GM23338 (cell line): ENCODE measurements around the gene PRODH2. TPM values are rescaled to one million over a fixed set of nuclear protein-coding genes. Genes with fewer than 3 reads are reported as not detected.
A peak's percentile ranks its signal among the peaks of the same experiment; 100 is the strongest.

Experiments
- ATAC-seq: fragments of 200-7000 bp; cut with Tn5 transposase; 3 replicates; pipeline ENCODE4 v1.9.1; 2020
- DNase-seq: peaks from one replicate; pipeline ENCODE4 v3.0.0-alpha.2; 2015; ENCODE audit warnings: low spot score
- H2AFZ ChIP-seq: fragments of 200-600 bp; sonication (generic); 2 replicates; pipeline ENCODE4 v1.8.0; 2016; ENCODE audit warnings: antibody characterized with exemption, mild to moderate bottlenecking, moderate library complexity
- H3F3A ChIP-seq: fragments of 200-600 bp; sonication (generic); replicated peaks from 2 replicates; pipeline ENCODE4 v1.8.0; 2017; ENCODE audit warnings: antibody characterized with exemption, mixed run types, low read depth
- H3K27ac ChIP-seq: fragments of 200-600 bp; sonication (generic); 2 replicates; pipeline ENCODE4 v1.6.1; 2016; ENCODE audit warnings: low read depth
- H3K27me3 ChIP-seq: fragments of 200-600 bp; sonication (generic); 2 replicates; pipeline ENCODE4 v1.8.0; 2016; ENCODE audit warnings: mild to moderate bottlenecking, mixed run types, moderate library complexity; ENCODE audit not compliant: insufficient read depth
- H3K36me3 ChIP-seq: fragments of 200-600 bp; sonication (generic); 2 replicates; pipeline ENCODE4 v1.8.0; 2016; ENCODE audit warnings: mild to moderate bottlenecking; ENCODE audit not compliant: insufficient read depth
- H3K4me1 ChIP-seq: fragments of 200-600 bp; sonication (generic); 2 replicates; pipeline ENCODE4 v1.8.0; 2016; ENCODE audit warnings: mild to moderate bottlenecking, moderate library complexity; ENCODE audit not compliant: insufficient read depth
- H3K4me2 ChIP-seq: fragments of 200-600 bp; sonication (generic); 2 replicates; pipeline ENCODE4 v1.7.1; 2017; ENCODE audit warnings: mixed run types
- H3K4me3 ChIP-seq: fragments of 200-600 bp; sonication (generic); 2 replicates; pipeline ENCODE4 v1.6.1; 2016; ENCODE audit warnings: mixed run types
- H3K79me2 ChIP-seq: fragments of 200-600 bp; sonication (generic); replicated peaks from 2 replicates; pipeline ENCODE4 v1.8.0; 2017; ENCODE audit warnings: mild to moderate bottlenecking; ENCODE audit not compliant: insufficient read depth
- H3K9me2 ChIP-seq: fragments of 200-600 bp; sonication (generic); 2 replicates; pipeline ENCODE4 v1.8.0; 2017; ENCODE audit not compliant: insufficient read depth
- H4K20me1 ChIP-seq: fragments of 200-600 bp; sonication (generic); replicated peaks from 2 replicates; pipeline ENCODE4 v1.8.0; 2017; ENCODE audit warnings: mild to moderate bottlenecking; ENCODE audit not compliant: insufficient read depth
- H3K27ac Mint-ChIP-seq: 2 replicates; pipeline ENCODE4 v1.8.0; 2020; ENCODE audit warnings: inconsistent platforms, mild to moderate bottlenecking, moderate library complexity, mixed read lengths
- H3K27me3 Mint-ChIP-seq: 3 replicates; pipeline ENCODE4 v1.8.0; 2022; ENCODE audit warnings: low read depth, mild to moderate bottlenecking, moderate library complexity, mixed read lengths, inconsistent platforms; ENCODE audit not compliant: insufficient read depth, poor library complexity
- H3K36me3 Mint-ChIP-seq: 3 replicates; pipeline ENCODE4 v1.8.0; 2021; ENCODE audit warnings: low read depth, mild to moderate bottlenecking, inconsistent platforms, moderate library complexity, mixed read lengths
- H3K4me1 Mint-ChIP-seq: 3 replicates; pipeline ENCODE4 v1.8.0; 2020; ENCODE audit warnings: mild to moderate bottlenecking, inconsistent platforms, mixed read lengths
- H3K4me3 Mint-ChIP-seq: 3 replicates; pipeline ENCODE4 v1.8.0; 2021; ENCODE audit warnings: moderate library complexity, mild to moderate bottlenecking, inconsistent platforms, mixed read lengths
- H3K9me3 Mint-ChIP-seq: 3 replicates; pipeline ENCODE4 v1.8.0; 2020; ENCODE audit warnings: moderate library complexity, mild to moderate bottlenecking, inconsistent platforms, mixed read lengths
- CREB1 ChIP-seq: fragments of 250-450 bp; sonication (Bioruptor Pico); IDR thresholded peaks from 2 replicates; pipeline ENCODE4 v1.5.0; 2020; ENCODE audit warnings: low read depth, mild to moderate bottlenecking, moderate library complexity
- EZH2 ChIP-seq: fragments of 200-600 bp; sonication (generic); IDR thresholded peaks from one replicate; pipeline ENCODE4 v1.8.0; 2017; ENCODE audit warnings: antibody characterized with exemption, mild to moderate bottlenecking, low read depth; ENCODE audit not compliant: unreplicated experiment
- EZH2phosphoT487 ChIP-seq: fragments of 200-600 bp; sonication (generic); IDR thresholded peaks from one replicate; pipeline ENCODE4 v1.8.1; 2018; ENCODE audit warnings: antibody characterized with exemption; ENCODE audit not compliant: unreplicated experiment
- JUNB ChIP-seq: IDR thresholded peaks from one replicate; pipeline ENCODE4 v1.6.1; 2016; ENCODE audit warnings: antibody characterized with exemption; ENCODE audit not compliant: unreplicated experiment
- NANOG ChIP-seq: IDR thresholded peaks from 2 replicates; pipeline ENCODE4 v1.6.1; 2016; ENCODE audit warnings: antibody characterized with exemption, borderline replicate concordance
- POLR2AphosphoS5 ChIP-seq: IDR thresholded peaks from 2 replicates; pipeline ENCODE4 v1.6.1; 2016; ENCODE audit warnings: antibody characterized with exemption, low read depth
- STAT1 ChIP-seq: IDR thresholded peaks from one replicate; pipeline ENCODE4 v1.6.1; 2016; ENCODE audit warnings: antibody characterized with exemption; ENCODE audit not compliant: unreplicated experiment
- ZNF114 ChIP-seq: fragments of 250-450 bp; sonication (Bioruptor Pico); IDR thresholded peaks from 2 replicates; pipeline ENCODE4 v1.5.0; 2020; ENCODE audit warnings: mild to moderate bottlenecking, moderate library complexity
- ZNF331 ChIP-seq: fragments of 250-450 bp; sonication (Bioruptor Pico); IDR thresholded peaks from 2 replicates; pipeline ENCODE4 v1.5.0; 2020; ENCODE audit warnings: low read depth, mild to moderate bottlenecking, moderate library complexity
- polyA plus RNA-seq: library from polyadenylated mRNA; unstranded; fragments of >200 nt; fragmentation: Nextera tagmentation; extraction: Ambion mirVana; gene quantifications from 2 replicates; pipeline ENCODE4 v1.2.1, GENCODE V29; 2016
- total RNA-seq: library from RNA; depleted of rRNA; stranded (reverse); fragments of >200 nt; shearing (Covaris generic); gene quantifications from 2 replicates; pipeline ENCODE4 v1.2.3, GENCODE V29; 2014
- TF ChIP-seq, protein P1 (sequence below): IDR thresholded peaks from 2 replicates; pipeline ENCODE4 v1.6.1; 2016; ENCODE audit warnings: antibody characterized with exemption
- TF ChIP-seq, protein P2 (sequence below), 2 experiments: fragments of 200-600 bp in 1 of 2; sonication (generic) in 1 of 2; conservative IDR thresholded peaks; 2 replicates each; pipeline versions ENCODE4 v1.5.1 to v1.6.1; 2016 to 2017; ENCODE audit warnings: antibody characterized with exemption in 2 of 2, low read depth in 2 of 2, mild to moderate bottlenecking in 2 of 2, moderate library complexity in 1 of 2
- TF ChIP-seq, protein P3 (sequence below): IDR thresholded peaks from one replicate; pipeline ENCODE4 v1.6.1; 2018; ENCODE audit warnings: antibody characterized with exemption; ENCODE audit not compliant: unreplicated experiment
- TF ChIP-seq, protein P4 (sequence below): fragments of 250-450 bp; sonication (Bioruptor Pico); IDR thresholded peaks from 2 replicates; pipeline ENCODE4 v1.5.0; 2020; ENCODE audit warnings: mild to moderate bottlenecking, moderate library complexity

PRODH2 gene
- total and polyA plus RNA-seq, 2 experiments from 2014 or later: not detected

DNA sequence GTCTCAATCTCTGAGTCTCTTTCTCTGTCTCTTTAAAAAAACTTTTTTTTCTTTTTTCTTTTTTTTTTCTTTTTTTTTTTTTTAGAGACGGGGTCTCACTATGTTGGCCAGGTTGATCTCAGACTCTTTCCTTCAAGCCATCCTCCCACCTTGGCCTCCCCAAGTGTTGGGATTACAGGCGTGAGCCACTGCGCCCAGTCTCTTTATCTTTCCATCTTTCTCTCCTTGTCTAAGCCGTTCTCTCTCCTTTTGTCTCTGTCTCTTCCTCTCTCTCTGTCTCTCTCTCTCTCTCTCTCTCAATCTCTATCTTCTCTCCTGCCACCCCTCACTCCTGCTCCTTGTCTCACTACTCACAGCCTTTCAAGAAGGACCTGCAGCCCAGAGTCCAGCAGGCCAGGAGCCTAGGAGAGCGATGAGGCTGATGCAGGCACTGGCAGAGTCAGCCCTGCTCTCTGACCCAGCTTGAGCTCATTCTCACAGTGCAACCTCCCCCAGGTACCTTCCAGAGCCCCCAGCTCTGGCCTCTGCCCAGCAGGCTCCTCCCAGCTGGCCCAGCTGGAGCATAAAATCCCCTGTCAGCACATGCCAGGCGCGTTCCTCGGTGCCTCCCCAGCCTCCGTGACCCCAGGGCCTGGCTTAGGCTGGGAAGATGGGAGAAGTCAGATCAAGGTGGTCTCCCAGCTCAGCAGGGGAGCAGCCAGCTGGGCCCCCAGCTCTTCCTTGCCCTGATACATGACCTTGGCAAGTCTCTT is 39.6 kb upstream of the PRODH2 start, which contains the start of gene NPHS1:
TSS of gene NPHS1 (minus strand) at position 476 of the 752 bp plus-strand sequence. CDS start 667 bp downstream, outside the sequence.
- Histone ChIP-seq H3K36me3 (no peaks in the 10 kb centered on the region), H3K4me1 (peaks cover 24% of the 10 kb centered on the region), H3K27ac (no peak within 1 kb of the TSS), H3K9me2 (no peaks in the 10 kb centered on the region), H3K27me3 (peaks cover 21% of the 10 kb centered on the region), H2AFZ (peak within 1 kb of the TSS; percentile 97), H3K4me2 (peak within 1 kb of the TSS; percentile 70), H3F3A (0 out of 2 replicates have a peak, but pooled peaks cover 3% of the 10 kb centered on the region), H3K79me2 (no peaks in the 10 kb centered on the region), H4K20me1 (no peaks in the 10 kb centered on the region), H3K4me3 (peak within 1 kb of the TSS; percentile 48)
- Mint-ChIP-seq H3K27ac (no peak within 1 kb of the TSS), H3K36me3 (no peaks in the 10 kb centered on the region), H3K27me3 (peaks cover 38% of the 10 kb centered on the region), H3K4me1 (peaks cover 27% of the 10 kb centered on the region), H3K9me3 (no peaks in the 10 kb centered on the region), H3K4me3 (peak within 1 kb of the TSS; percentile 64)
- TF ChIP-seq, protein P1, sequence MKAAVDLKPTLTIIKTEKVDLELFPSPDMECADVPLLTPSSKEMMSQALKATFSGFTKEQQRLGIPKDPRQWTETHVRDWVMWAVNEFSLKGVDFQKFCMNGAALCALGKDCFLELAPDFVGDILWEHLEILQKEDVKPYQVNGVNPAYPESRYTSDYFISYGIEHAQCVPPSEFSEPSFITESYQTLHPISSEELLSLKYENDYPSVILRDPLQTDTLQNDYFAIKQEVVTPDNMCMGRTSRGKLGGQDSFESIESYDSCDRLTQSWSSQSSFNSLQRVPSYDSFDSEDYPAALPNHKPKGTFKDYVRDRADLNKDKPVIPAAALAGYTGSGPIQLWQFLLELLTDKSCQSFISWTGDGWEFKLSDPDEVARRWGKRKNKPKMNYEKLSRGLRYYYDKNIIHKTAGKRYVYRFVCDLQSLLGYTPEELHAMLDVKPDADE: no peak
- TF ChIP-seq POLR2AphosphoS5: no peak
- TF ChIP-seq, protein P2, sequence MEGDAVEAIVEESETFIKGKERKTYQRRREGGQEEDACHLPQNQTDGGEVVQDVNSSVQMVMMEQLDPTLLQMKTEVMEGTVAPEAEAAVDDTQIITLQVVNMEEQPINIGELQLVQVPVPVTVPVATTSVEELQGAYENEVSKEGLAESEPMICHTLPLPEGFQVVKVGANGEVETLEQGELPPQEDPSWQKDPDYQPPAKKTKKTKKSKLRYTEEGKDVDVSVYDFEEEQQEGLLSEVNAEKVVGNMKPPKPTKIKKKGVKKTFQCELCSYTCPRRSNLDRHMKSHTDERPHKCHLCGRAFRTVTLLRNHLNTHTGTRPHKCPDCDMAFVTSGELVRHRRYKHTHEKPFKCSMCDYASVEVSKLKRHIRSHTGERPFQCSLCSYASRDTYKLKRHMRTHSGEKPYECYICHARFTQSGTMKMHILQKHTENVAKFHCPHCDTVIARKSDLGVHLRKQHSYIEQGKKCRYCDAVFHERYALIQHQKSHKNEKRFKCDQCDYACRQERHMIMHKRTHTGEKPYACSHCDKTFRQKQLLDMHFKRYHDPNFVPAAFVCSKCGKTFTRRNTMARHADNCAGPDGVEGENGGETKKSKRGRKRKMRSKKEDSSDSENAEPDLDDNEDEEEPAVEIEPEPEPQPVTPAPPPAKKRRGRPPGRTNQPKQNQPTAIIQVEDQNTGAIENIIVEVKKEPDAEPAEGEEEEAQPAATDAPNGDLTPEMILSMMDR (conservative IDR thresholded peaks at IDR 0.05; ENCODE audit: low read depth in 2 of 2): no peak
- TF ChIP-seq ZNF331 (CRISPR knock-in tag): no peak
- TF ChIP-seq NANOG: no peak
- TF ChIP-seq STAT1: no peak
- TF ChIP-seq, protein P3, sequence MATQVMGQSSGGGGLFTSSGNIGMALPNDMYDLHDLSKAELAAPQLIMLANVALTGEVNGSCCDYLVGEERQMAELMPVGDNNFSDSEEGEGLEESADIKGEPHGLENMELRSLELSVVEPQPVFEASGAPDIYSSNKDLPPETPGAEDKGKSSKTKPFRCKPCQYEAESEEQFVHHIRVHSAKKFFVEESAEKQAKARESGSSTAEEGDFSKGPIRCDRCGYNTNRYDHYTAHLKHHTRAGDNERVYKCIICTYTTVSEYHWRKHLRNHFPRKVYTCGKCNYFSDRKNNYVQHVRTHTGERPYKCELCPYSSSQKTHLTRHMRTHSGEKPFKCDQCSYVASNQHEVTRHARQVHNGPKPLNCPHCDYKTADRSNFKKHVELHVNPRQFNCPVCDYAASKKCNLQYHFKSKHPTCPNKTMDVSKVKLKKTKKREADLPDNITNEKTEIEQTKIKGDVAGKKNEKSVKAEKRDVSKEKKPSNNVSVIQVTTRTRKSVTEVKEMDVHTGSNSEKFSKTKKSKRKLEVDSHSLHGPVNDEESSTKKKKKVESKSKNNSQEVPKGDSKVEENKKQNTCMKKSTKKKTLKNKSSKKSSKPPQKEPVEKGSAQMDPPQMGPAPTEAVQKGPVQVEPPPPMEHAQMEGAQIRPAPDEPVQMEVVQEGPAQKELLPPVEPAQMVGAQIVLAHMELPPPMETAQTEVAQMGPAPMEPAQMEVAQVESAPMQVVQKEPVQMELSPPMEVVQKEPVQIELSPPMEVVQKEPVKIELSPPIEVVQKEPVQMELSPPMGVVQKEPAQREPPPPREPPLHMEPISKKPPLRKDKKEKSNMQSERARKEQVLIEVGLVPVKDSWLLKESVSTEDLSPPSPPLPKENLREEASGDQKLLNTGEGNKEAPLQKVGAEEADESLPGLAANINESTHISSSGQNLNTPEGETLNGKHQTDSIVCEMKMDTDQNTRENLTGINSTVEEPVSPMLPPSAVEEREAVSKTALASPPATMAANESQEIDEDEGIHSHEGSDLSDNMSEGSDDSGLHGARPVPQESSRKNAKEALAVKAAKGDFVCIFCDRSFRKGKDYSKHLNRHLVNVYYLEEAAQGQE: no peak
- no peak for TF ChIP-seq JUNB
- TF ChIP-seq EZH2: no peak
- TF ChIP-seq, protein P4, sequence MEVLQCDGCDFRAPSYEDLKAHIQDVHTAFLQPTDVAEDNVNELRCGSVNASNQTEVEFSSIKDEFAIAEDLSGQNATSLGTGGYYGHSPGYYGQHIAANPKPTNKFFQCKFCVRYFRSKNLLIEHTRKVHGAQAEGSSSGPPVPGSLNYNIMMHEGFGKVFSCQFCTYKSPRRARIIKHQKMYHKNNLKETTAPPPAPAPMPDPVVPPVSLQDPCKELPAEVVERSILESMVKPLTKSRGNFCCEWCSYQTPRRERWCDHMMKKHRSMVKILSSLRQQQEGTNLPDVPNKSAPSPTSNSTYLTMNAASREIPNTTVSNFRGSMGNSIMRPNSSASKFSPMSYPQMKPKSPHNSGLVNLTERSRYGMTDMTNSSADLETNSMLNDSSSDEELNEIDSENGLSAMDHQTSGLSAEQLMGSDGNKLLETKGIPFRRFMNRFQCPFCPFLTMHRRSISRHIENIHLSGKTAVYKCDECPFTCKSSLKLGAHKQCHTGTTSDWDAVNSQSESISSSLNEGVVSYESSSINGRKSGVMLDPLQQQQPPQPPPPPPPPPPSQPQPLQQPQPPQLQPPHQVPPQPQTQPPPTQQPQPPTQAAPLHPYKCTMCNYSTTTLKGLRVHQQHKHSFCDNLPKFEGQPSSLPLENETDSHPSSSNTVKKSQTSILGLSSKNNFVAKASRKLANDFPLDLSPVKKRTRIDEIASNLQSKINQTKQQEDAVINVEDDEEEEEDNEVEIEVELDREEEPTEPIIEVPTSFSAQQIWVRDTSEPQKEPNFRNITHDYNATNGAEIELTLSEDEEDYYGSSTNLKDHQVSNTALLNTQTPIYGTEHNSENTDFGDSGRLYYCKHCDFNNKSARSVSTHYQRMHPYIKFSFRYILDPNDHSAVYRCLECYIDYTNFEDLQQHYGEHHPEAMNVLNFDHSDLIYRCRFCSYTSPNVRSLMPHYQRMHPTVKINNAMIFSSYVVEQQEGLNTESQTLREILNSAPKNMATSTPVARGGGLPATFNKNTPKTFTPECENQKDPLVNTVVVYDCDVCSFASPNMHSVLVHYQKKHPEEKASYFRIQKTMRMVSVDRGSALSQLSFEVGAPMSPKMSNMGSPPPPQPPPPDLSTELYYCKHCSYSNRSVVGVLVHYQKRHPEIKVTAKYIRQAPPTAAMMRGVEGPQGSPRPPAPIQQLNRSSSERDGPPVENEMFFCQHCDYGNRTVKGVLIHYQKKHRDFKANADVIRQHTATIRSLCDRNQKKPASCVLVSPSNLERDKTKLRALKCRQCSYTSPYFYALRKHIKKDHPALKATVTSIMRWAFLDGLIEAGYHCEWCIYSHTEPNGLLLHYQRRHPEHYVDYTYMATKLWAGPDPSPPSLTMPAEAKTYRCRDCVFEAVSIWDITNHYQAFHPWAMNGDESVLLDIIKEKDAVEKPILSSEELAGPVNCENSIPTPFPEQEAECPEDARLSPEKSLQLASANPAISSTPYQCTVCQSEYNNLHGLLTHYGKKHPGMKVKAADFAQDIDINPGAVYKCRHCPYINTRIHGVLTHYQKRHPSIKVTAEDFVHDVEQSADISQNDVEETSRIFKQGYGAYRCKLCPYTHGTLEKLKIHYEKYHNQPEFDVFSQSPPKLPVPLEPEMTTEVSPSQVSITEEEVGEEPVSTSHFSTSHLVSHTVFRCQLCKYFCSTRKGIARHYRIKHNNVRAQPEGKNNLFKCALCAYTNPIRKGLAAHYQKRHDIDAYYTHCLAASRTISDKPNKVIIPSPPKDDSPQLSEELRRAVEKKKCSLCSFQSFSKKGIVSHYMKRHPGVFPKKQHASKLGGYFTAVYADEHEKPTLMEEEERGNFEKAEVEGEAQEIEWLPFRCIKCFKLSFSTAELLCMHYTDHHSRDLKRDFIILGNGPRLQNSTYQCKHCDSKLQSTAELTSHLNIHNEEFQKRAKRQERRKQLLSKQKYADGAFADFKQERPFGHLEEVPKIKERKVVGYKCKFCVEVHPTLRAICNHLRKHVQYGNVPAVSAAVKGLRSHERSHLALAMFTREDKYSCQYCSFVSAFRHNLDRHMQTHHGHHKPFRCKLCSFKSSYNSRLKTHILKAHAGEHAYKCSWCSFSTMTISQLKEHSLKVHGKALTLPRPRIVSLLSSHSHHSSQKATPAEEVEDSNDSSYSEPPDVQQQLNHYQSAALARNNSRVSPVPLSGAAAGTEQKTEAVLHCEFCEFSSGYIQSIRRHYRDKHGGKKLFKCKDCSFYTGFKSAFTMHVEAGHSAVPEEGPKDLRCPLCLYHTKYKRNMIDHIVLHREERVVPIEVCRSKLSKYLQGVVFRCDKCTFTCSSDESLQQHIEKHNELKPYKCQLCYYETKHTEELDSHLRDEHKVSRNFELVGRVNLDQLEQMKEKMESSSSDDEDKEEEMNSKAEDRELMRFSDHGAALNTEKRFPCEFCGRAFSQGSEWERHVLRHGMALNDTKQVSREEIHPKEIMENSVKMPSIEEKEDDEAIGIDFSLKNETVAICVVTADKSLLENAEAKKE: no peak
- TF ChIP-seq EZH2phosphoT487: no peak
- TF ChIP-seq CREB1 (CRISPR knock-in tag): no peak
- no peak for TF ChIP-seq ZNF114
- DNase-seq (no peak), ATAC-seq (no peak)
